COLO829 (cell line): ENCODE measurements around the gene THOP1.
"Not testable (repeated sequence)": the region's sequence is repeated elsewhere in the genome, so short reads cannot be mapped to it uniquely, and the experiment has no call there.

ENCODE experiments used
- DNase-seq: peaks from one replicate; pipeline ENCODE4 v3.0.0; 2012; ENCODE audit warnings: low spot score

The THOP1 gene

DNA sequence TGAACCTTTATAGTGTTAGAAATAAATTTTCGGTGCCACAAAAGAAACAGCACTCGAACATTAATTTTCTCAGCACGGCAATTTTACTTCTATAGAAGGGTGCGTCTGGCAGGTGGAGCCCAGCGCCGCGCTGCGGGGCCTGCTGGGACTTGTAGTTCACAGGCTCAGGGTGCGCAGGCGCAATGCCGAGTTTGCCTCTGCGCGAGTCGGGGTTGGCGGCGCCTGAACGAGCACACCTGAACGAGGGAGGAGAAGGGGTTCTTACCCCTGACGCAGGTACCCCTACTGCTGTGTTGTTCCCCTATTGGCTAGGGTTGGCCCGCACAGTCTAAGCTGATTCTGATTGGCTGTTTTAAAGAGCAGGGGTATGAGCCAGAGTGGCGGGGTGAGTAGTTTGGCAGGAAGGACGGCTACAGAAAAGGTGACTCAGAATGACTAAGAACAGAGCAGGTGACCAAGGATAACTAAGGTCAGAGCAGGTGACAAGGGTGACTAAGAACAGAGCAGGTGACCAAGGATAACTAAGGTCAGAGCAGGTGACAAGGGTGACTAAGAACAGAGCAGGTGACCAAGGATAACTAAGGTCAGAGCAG, 32.0 kb downstream of the THOP1 start:
- not testable (repeated sequence) for DNase-seq

DNA sequence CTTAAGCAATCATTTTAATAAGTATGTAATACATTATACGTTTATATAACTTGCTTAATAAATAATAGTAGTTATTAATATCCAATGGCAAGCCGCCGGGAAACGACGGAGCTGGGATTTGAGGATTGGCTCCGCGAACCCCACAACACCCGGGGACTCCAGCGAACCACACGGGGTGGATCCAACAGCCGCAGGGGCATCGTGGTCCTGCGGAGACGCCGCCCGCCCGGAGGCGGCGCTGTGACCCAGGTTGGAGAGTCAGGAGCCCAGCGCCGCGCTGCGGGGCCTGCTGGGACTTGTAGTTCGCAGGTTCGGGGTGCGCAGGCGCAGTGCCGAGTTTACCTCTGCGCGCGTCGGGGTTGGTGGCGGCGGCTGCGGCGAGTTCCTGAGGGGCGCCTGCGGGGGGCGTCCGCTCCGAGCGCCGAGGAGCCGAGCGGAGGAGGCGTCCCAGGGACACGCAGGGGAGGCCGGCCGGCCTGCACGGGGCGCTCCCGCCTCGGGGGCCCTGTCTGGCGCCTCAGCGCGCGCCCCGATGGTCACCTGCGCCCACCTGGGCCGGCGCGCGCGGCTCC, 34.3 kb downstream of the THOP1 start, which contains the start of gene ZNF554:
TSS of gene ZNF554 (plus strand) at position 329 of the 572 bp plus-strand sequence. CDS start at position 533, 204 bp downstream.
- peak; percentile 94 for DNase-seq

DNA sequence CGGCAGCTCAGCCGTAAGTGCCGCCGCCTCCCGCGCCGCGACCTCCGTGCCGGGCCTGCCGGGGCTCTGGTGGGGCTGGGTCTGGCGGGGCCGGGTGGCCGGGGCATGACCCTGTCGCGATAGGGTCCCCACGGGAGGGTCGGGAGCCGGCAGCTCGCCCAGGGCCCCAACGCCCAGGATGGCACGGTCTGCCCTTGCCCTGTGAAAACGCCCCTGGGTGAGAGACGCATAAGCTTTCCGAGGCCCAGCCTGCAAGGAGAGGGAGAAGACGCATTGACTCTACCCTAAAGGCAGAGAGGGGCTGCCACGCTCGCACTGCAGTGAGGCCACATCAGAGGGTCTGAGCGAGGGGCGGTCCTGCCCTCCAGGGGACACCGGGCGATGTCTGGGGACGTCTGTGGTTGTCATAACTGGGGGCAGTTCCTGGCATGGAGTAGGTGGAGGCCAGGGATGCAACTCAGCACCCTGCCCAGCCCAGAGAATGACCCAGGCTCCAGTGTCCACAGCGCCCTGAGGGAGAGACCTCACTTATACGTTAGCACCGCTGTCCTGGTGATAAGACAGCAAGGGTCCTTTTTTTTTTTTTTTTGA, 34.9 kb downstream of the THOP1 start:
- no peak for DNase-seq

DNA sequence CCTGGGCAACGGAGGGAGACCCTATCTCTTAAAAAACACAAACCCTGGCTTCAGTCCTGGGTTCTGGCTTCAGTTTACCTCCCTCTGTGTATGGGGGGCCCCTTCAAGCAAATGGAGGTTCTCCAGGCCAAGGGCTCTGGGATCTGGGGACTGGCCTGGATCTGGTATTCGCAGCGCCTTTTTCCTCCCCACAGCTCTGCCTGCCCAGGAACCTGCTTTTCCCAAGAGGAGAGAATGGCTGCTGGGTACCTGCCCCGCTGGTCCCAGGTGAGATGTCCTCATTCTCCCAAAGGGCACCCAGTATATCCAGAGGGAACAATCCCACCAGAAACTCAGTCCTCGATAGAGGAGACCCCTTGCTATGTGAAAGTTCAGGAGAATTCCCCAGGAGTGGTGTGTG, 37.5 kb downstream of the THOP1 start:
- no peak for DNase-seq

DNA sequence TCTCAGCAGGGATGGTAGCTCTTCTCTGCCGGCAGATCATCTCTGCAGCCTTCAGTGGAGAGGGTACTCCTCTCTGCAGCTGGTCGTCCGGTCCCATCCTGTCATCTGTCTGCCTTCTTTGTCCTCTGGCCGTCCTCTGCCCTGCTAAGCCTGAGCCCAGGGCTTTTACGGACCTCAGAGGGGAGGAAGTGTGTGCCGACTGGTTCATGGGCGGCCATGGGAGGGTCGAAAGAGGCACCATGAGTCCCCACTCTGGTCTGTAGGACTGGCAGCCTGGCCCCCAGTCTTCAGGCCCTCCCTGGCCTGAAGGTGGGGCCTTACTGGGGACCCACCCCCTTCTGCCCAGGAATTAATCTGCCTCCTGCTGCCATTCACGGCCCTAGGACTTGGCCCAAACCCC, 38.3 kb downstream of the THOP1 start:
- DNase-seq, result no peak

DNA sequence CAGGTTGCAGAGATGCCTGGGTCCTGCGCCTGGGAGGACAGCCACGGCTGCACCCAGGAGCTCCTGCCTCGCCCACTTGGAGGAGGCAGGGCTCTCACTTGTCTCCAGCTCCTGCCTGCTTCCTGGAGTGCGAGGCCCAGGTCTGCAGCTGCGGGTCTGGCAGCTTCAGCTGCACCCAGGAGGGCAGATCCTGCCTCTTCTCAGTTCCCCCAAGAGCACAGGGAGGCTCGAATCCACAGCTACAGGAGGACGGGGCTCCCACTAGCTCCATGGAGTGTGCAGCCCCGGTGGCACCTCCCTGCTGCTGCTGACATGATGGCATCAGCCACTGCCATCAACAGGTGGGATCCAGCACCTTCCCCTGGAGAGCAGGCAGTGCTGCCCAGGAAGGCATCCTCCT, 38.8 kb downstream of the THOP1 start:
- DNase-seq, result no peak

DNA sequence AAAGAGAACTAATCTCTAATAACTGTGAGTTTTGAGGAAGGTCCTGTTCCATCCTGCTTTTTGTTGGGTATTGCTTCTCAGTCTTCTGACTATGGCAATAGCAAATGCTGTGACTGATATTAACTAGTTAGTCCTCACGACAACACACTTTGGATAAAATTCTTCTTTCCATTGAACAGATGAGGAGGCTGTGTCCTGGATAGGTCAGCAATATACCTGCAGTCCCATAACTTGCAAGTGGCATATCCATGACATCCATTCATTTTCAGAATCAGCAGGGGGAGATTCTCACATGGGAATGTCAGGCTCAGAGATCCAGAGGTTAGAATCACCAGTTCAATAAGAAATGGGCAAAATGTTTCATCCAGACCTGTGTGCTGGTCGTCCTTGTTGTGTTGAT, 41.7 kb downstream of the THOP1 start:
- no peak for DNase-seq

DNA sequence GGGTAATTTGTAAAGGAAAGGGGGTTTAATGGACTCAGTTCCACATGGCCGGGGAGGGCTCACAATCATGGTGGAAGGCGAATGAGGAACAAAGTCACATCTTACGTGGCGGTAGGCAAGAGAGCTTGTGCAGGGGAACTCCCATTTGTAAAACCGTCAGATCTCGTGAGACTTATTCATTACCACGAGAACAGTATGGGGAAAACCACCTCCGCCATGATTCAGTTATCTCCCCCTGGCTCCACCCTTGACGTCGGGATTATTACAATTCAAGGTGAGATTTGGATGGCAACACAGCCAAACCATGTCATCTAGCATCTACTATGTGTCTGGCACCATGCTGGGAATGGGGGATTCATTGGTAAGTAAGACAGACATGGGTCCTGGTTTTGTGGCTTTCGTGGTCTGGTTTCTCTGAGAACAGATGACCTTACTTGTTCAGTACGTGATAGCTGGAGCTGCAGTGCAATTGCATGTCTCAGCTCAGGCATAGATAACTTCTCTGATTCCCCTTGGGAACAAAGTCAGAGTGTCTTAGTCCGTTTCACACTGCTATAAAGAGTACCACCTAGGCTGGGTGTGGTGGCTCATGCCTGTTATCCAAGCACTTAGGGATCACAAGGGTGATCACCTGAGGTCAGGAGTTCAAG, 42.7 kb downstream of the THOP1 start:
- DNase-seq, result no peak

DNA sequence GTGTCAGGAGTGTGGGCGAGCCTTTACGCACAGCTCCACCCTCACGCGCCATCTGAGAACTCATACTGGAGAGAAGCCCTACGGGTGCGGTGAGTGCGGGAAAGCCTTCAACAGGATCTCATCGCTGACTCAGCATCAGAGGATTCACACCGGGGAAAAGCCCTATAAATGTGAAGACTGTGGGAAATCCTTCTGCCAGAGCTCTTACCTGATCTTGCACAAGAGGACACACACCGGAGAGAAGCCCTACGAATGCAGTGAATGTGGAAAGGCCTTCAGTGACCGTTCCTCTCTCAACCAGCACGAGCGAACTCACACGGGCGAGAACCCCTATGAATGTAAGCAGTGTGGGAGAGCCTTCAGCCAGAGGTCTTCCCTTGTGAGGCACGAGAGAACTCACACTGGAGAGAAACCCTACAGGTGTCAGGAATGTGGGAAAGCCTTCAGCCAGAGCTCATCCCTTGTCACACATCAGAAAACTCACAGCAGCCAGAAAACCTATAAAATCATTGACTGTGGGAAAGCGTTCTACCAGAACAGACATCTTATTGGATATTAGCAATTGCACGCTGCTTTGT, 49.1 kb downstream of the THOP1 start:
- DNase-seq, result no peak

DNA sequence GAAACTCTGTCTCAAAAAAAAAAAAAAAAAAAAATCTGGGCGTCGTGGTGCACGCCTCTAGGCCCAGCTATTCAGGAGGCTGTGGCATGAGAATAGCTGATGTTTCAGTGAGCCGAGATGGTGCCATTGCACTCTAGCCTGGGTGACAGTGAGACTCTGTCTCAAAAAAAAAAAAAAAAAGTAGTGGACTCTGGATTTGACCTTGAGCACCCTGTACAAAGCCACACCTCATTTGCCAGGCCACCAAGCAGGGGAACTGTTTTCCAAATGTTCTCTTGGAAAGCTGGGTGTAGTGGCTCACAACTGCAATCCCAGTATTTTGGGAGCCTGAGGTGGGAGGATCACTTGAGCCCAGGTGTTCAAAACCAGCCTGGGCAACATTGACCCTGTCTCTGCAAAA, 52.1 kb downstream of the THOP1 start:
- DNase-seq, result no peak

DNA sequence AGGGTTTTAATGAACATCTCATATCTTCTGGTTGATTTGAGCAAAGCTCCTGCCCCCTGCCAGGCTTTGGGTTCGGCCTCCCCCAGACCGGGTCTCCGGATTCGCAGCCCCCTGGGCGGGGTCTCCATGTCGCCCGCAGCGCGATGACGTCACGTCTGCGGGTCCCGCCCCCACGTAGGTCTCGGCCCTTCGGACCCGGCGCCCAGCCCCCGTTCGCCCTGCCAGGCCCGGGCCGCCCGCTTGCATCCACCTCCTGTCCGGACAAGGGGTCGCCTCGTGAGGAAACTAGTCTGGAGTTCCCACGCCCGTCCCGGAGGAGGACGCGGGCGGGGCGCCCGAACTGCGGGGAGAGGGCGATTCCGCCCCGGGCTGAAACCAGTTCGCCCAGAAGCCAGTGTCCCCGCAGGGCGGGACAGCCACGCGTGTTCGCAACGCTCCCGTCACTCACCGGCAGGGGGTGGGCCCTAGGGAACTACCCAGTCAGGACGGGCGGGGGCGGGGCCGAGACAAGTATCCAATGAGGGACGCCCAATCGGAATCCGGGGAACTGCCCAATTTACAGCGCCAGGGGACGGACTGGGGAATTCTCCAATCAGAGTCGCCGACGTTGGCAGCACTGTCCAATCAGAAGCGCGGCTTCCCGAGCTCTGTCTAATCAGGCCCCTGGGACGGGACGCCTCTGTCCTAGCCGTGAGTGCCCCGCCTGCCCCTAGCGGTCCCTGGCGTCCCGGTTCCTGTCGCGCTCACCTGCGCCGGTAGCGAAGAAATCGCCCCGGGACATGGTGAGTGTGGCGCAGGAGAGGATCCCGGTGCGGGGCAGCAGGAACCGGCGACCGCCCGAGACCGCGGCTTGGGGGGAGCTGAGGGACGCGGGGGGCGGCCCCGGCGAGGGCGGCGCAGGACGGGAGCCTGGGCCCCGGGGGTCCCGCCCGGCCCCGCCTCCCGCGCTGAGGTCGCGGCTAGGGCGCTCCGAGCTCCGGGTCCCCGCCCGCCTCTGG, 55.8 kb downstream of the THOP1 start, which contains the start of gene ZNF555:
TSS of gene ZNF555 (plus strand) at position 682 of the 998 bp plus-strand sequence. CDS start at position 780, 98 bp downstream.
- DNase-seq, result peak; percentile 95

DNA sequence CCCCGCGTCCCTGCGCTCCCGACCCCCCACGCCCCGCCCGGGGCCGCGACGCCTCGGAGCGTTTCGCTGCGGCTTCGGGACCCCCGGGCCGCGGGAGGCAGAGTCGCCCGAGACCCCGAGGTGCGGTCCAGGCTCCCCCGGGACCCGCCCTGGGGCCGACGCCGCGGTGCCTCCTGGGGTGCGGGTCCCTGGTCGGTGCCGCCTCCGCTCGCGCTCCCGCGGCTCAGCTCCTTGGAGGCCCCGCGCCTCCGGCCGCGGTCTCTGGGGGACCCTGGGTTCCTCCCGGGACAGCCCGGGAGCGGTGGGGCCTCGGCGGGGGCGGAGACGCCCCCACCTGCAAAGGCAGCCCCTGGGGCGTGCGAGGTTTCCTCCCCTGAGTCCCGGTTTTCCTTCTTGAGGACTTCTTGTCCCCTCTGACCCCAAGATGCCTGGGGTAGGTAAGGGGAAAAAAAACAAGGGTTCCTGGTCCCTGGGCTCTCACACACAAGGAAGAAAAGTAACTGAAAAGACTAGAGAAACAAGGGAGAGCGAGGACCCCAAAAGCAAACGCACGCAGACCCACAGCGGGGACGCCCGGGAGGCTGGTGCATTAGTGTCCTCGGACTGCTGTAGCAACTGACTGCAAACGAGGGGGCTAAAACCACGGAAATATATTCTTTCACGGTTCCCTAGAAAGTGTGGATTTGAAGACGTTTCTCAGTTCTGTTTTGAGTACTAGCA, 56.7 kb downstream of the THOP1 start:
- no peak for DNase-seq

DNA sequence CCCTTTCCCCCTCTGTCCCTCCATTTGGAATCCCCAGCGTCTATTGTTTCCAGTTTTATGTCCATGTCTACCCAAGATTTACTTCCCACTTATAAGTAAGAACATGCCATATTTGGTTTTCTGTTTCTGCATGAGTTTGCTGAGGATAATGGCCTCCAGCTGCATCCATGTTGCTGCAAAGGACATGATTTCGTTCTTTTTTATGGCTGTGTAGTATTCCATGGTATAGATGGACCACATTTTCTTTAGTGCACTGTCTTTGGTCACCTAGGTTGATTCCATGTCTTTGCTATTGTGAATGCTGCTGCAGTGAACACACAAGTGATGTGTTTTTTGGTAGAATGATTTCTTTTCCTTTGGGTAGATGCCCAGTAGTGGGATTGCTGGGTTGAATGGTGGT, 59.8 kb downstream of the THOP1 start:
- DNase-seq, result no peak

DNA sequence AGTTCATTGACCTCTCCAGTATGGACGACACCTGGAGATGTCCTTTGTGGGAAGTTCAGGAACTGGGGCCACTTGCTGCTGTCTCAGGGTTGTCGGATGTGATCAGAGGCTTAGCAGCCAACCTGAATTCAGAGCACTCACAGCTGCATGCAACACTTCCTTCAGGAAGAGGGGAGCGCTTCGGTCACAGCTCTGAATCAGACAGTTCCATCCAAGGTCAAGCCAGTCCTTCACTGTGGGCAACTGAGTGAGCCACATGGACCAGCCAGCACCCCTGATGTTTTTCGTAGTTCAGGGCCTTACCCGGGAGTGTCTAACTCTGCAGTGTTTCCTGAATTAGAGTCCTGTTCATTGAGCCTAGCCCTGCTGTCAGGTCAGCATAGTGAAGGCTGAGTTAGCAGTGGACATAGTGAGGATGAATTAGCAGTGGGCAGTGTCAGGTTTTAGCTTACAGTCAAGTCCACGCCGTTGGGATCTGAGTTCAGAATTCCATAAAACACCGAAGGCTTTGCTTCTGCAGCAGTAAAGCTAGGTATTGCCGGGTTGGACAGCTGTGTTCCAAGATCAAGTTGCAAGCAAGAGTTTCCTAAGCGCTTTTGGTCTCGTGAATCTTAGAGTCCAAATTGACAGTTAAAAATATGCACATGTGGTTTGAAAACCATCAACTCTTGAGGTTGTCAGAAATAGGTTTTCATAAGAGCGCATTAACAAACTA, 61.0 kb downstream of the THOP1 start:
- no peak for DNase-seq

DNA sequence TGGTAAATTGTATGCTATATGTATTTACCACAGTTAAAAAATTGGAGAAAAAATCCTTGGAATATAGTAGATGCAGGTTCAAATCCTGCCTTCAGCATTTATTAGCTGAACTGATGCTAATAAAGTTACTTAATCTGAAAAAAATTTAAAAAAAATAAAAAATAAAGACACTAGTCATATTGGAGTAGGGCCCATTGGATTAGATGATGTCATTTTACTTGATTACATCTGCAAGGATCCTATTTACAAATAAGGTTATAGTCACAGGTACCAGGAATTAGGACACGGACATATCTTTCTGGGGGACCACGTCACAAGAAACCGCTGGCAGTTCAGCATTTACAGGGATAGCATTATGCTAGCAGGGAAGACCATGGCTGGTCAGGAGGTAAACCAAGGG, 62.2 kb downstream of the THOP1 start:
- no peak for DNase-seq

DNA sequence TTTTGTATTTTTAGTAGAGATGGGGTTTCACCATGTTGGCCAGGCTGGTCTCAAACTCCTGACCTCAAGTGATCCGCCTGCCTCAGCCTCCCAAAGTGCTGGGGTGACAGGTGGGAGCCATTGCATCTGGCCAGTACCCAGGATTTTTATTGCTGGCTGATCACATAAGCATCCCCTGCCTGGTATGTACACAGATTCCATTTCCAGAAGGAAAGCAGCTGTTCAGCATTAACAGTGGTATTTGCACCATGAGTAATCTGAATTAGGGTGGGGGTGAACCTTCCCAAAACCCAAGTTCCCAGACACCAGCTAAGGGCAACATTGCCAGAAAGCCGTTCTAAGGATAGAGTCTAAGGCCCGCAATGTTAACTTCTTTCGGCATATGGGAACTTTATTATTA, 63.3 kb downstream of the THOP1 start:
- no peak for DNase-seq

DNA sequence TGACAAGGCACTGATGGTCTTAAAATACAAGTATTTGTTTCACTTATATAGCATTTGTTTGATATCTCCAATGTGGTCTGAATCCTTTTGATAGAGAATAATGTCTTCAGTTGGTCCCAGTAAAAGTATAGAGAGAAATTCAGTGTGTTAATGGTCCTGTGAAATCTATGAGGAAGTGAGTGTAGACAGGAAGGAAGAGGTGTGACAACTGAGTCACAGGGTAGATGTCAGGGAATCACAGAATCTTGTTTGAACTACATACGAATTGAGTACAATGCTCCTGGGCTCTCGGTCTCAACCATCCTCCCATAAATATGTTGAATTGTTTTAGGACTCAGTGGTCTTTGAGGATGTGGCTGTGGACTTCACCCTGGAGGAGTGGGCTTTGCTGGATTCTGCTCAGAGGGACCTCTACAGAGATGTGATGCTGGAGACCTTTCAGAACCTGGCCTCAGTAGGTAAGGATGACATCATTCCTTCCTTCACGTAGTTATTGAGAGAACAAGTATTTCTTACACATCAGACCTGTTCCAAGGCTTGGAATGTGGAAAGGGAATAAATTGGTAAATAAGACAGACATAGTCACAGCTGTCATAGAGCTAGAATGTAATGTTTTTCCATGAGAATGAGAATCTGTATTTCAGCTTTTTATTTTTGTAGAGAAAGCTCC, 65.1 kb downstream of the THOP1 start:
- DNase-seq, result no peak

DNA sequence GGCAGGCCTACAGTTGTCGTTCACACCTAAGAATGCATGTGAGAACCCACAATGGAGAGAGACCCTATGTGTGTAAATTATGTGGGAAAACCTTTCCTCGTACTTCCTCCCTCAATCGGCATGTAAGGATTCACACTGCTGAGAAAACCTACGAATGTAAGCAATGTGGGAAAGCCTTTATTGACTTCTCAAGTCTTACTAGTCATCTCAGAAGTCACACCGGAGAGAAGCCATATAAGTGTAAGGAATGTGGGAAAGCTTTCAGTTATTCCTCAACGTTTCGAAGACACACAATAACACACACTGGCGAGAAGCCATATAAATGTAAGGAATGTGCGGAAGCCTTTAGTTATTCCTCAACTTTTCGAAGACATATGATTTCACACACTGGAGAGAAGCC, 67.3 kb downstream of the THOP1 start:
- DNase-seq, result no peak

DNA sequence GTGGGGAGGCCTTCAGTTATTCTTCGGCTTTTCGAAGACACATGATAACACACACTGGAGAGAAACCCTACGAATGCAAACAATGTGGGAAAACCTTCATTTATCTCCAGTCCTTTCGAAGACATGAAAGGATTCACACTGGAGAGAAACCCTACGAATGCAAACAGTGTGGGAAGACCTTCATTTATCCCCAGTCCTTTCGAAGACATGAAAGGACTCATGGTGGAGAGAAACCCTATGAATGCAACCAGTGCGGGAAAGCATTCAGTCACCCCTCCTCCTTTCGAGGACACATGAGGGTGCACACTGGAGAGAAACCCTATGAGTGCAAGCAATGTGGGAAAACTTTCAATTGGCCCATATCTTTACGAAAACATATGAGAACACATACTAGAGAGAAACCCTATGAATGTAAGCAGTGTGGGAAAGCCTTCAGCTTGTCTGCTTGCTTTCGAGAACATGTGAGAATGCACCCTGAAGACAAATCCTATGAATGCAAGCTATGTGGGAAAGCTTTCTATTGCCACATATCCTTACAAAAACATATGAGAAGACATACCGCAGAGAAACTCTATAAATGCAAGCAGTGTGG, 67.8 kb downstream of the THOP1 start:
- no peak for DNase-seq
